ENCODE results near the gene PLA2G7. TPM values are rescaled to one million over a fixed set of nuclear protein-coding genes. Genes with fewer than 3 reads are reported as not detected.

The PLA2G7 gene
- total and polyA plus RNA-seq, 2 of the 8 experiments (the other 6 are each of a cell fraction or from before 2014, with no cell fraction given) = 1.5 to 2.2 TPM

- TF ChIP-seq CTCF (IDR thresholded peaks at IDR 0.05; ENCODE audit: control extremely low read depth in 1 of 3, insufficient read depth in 1 of 3, low read depth in 1 of 3, low read length in 3 of 3) (no peak), CHD1 (IDR thresholded peaks at IDR 0.05; ENCODE audit: low read depth, low read length) (no peak), RFX5 (IDR thresholded peaks at IDR 0.05; ENCODE audit: borderline replicate concordance, low read depth, low read length) (no peak), HDAC6 (IDR thresholded peaks at IDR 0.05; ENCODE audit: low read depth, low read length) (no peak), ATF3 (IDR thresholded peaks at IDR 0.05; ENCODE audit: insufficient read depth, low read depth, low read length) (no peak)
- TF ChIP-seq, protein P1, sequence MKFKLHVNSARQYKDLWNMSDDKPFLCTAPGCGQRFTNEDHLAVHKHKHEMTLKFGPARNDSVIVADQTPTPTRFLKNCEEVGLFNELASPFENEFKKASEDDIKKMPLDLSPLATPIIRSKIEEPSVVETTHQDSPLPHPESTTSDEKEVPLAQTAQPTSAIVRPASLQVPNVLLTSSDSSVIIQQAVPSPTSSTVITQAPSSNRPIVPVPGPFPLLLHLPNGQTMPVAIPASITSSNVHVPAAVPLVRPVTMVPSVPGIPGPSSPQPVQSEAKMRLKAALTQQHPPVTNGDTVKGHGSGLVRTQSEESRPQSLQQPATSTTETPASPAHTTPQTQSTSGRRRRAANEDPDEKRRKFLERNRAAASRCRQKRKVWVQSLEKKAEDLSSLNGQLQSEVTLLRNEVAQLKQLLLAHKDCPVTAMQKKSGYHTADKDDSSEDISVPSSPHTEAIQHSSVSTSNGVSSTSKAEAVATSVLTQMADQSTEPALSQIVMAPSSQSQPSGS (IDR thresholded peaks at IDR 0.05; ENCODE audit: low read length) = no peak
These were observed 8.4 kb upstream of the PLA2G7 start (continued) for GRCh38 chr6:46743425-46744158.

Measured in H1 (cell line).